GM19351 (cell line): Measurements from ENCODE around the gene PLAAT2.
"Not testable (repeated sequence)": the region's sequence is repeated elsewhere in the genome, so short reads cannot be mapped to it uniquely, and the experiment has no call there.

Experiments used
- ATAC-seq: cut with Tn5 transposase; IDR thresholded peaks from one replicate; pipeline ENCODE4 v1.9.1; 2021; ENCODE audit warnings: mild to moderate bottlenecking, moderate library complexity; ENCODE audit not compliant: unreplicated experiment

The PLAAT2 gene

DNA sequence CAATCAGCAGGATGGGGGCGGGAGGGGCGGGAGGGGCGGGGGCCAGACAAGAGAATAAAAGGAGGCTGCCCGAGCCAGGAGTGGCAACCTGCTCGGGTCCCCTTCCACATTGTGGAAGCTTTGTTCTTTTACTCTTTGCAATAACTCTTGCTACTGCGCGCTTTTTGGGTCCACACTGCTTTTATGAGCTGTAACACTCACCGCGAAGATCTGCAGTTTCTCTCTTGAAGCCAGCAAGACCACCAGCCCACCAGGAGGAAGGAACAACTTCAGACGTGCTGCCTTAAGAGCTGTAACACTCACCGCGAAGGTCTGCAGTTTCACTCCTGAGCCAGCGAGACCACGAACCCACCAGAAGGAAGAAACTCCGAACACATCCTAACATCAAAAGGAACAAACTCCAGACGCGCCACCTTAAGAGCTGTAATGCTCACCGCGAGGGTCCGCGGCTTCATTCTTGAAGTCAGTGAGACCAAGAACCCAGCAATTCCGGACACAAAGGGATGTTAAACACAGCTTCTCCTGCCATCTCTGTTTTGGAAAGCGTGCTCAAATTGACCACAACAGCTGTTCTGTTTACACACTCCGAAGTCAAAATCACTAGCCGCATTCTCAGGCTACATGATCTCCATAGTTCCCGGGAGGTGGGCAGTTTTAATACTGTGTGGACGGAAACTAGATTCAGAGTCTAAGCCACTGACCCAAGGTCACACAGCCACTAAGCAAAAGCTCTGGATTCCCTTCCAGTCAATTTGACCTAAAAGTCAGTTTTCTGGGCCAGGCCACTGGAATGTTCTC, 11.9 kb downstream of the PLAAT2 start:
- ATAC-seq, result no peak

DNA sequence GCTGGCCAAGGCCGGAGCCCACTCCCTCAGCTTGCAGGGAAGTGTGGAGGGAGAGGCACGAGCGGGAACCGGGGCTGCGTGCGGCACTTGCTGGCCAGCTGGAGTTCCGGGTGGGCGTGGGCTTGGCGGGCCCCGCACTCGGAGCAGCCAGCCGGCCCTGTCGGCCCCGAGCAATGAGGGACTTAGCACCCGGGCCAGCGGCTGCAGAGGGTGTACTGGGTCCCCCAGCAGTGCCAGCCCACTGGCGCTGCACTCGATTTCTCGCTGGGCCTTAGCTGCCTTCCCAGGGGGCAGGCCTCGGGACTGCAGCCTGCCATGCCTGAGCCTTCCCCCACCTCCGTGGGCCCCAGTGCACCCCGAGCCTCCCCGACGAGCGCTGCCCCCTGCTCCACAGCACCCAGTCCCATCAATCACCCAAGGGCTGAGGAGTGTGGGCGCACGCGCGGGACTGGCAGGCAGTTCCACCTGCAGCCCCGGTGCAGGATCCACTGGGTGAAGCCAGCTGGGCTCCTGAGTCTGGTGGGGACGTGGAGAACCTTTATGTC, 13.0 kb downstream of the PLAAT2 start:
- ATAC-seq, result not testable (repeated sequence)

DNA sequence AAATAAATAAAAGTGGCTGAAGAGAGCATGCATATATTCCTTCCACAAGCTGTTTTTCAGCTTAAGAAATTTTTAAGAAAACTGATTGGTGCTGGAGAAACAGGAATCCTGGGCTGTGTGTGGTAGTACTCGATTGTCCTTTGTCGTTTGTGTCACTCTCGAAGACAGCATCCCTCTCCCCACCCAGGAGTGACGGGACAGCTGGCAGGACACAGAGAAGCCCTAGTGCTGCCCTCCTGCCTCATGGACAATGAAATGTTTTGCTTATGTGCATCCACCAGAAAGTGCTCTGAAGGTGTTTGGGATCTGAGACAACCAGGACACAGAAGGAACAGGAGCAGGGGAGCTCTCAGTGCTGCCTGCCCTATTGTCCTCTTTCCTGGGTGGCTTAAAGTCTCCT, 13.8 kb downstream of the PLAAT2 start:
- ATAC-seq, result no peak

DNA sequence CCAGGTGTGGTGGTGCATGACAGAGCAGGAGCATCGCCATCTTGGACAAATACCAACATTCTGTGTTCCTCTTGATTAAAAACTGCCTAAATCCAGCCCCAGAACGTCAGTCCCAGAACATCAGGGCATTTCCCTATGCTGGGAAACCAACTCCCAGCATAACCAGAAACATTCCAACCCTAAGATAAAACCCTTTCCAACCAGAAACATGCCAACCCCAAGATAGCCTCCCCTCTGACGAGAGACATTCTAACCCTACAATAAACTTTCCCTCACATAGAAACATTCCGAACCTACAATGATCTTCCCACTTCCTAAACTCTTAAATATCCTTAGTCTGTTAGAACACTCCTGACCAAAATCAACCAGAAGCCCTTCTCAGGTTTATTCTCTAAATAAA, 15.0 kb downstream of the PLAAT2 start:
- no peak for ATAC-seq

DNA sequence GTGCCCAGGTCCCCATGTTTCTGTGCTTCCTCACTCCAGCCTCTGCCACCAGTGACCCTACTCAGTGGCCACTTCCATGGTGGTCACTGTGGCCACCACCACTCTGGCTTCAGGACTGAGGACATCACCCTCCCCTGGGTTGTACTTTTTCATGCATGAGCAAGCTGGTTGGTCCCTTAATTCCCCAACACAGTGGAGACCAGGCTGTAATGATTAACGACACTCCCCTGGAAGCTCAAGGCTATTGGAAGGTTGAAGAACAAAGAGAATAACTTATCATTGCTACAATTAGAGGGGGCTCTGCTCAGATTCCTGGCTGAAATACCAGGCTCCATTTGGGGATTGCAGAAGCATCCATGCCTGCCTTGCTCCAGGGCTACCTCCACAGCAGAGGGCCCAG, 16.1 kb downstream of the PLAAT2 start:
- ATAC-seq, result no peak

DNA sequence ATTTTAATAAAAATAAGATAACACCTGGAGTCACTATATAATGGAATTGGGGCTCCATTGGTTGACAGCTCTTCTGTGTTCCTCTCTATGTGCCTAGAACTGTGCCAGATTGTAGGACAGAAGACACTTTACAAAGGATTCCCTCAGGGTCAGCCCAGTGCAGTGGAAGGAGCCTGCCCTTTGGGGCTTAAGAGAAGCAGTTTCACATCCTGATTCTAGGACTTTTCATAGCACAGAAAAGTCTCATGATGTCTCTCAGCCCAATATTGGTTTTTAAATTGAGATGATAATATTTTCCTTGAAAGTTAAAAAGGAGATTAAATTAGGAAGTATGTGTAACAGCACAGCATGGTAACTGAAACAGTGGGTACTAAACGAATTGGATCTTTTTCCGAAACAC, 19.5 kb downstream of the PLAAT2 start:
- no peak for ATAC-seq

DNA sequence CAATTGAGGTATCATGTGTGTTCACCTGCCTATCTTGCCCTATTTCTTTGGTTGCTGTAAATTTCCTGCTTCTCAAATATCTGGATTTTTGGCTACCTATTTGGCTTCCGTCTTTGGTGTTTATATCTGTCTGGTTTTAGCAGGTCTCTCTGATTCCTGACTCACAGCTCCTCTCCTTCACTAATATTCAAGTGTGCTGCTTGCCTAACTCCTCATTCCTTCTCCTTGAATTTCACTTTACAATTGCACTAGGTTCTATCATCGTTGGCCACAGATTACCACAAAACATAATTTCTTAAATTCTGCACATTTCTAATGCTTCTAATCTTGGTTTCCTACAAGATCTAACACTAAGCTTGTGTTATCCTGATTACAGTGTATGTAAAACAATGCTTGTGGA, 20.7 kb downstream of the PLAAT2 start:
- not testable (repeated sequence) for ATAC-seq

DNA sequence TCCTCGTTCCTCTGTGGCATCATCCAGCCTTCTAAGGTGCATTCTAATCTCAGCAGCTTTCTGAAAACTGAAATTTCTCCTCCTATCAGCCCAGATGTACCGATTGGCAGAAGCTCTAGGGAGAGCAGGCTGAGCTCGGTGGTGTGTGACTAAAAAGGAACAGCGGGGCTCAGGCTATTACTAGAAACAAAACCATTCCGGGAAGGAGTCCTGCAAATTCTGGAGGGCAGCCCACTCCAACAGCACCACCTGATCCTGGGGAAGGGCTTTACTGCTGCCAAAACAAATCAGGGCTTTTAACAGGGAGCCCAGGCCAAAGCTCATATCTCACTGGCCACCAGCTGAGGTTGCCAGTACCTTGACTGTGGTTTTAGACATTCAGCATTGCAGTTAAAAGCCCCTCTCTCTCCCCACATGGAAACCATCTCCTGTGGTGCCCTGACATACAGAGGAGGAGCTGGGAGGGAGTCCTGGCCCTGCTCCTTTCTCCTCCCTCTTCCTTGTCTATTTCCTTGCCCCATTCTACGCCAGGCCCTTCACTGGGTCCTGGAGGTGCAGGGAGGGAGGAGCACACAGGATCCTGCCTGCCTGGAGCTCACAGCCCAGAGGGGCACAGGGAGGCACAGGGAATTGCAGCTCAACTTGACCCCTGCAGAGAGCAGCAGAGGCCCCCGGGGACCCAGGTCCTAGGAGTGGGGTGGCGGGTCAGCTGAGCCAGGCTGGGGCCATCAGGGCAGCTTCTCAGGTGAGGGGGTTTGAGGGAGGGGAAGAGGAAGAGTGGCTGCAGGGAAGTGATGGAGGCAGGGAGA, 25.7 kb downstream of the PLAAT2 start:
- ATAC-seq, result no peak

DNA sequence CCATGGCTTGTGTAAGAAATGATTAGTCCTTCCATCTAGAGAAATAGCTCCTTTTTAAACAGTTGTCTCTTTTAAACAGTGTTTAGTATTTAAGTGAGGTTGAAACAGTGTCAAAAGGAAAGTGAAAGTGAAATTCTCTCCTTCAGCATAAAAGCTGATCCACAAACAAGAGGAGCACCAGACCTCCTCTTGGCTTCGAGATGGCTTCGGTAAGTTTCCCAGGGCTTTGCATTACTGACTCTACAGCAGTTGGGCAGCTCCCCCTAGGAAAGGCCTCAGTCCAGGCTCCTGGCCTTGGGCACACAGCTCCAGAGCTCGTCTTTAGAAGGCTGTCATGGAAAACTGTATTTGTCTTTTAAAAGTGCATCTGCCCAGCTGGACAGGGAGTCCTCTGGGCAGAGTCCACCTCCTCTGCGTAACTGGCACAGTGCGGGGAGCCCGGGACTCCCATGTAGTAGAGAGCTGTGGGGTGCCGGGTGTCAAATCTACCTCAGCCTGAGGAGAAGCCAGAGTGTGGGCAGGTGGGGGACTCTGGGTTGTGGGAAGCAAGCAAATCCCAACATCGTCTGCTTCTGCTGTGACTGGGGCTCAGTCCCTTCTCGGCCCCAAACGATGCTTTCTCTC, 26.4 kb downstream of the PLAAT2 start, which contains the start of gene PLAAT4:
PLAAT4 (plus strand) TSS at position 140 of the 624 bp plus-strand sequence; CDS start at position 201, 61 bp downstream.
- peak; percentile 38 for ATAC-seq

DNA sequence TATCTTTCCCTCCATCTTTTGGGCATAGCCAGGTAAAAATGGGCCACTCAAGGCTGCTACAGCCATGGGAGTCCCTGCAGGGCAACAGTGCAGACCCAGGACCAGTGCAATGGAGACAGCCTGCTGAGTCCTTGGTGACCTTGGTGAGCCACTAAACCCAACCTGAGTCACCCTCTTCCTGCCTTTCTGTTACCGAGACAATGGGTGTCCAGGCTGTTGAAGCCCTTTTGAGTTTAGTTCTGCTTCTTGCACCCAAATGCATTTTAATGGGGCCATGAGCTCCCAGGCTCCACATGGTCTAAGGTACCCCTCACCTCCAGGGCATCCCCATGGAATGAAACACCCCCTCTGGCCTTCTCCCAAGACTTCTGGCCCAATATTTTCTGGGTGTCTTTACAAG, 27.4 kb downstream of the PLAAT2 start:
- ATAC-seq, result no peak

DNA sequence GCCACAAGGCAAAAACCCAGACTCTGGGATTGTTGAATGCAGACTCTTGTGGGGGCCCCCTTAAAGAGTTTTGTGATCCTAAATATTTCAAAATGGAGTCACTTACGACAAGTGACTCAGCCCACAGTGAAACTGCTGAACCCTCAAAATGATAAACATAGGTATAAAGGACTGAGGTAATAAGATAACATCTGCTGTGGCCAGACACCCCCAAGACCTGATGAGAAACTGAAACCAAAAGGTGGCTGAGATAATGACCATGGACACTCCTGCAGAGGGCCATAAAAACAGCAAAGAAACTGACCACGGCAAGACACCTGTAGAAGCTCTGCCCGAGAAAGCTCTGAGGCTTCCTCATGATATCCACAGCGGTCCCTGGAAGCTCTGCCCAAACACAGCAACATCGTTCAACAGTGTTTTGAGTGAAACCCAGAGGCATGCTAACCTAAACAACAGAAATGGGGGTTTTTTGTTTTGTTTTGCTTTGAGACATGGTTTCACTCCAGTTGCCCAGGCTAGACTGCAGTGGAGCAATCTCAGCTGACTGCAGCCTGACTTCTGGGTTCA, 28.2 kb downstream of the PLAAT2 start:
- ATAC-seq, result peak; percentile 54

DNA sequence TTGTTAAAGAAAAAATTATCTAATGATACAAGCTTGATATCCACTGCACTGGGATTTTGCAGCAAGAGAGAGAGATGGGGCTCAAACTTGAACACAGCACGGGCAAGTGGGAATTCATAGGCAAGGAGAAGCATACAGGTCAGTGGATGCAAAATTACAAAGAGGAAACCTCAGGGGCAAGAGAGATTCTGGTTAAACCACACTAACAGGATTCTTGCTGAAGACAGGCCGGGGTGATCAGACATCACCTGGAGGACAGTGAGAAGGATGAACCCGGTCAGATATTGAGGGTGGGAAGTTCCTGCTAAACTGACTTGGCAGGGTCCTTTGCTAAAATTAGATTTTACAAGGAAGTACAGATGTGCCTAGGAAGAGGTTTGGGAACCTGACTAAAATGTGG, 29.1 kb downstream of the PLAAT2 start:
- no peak for ATAC-seq

DNA sequence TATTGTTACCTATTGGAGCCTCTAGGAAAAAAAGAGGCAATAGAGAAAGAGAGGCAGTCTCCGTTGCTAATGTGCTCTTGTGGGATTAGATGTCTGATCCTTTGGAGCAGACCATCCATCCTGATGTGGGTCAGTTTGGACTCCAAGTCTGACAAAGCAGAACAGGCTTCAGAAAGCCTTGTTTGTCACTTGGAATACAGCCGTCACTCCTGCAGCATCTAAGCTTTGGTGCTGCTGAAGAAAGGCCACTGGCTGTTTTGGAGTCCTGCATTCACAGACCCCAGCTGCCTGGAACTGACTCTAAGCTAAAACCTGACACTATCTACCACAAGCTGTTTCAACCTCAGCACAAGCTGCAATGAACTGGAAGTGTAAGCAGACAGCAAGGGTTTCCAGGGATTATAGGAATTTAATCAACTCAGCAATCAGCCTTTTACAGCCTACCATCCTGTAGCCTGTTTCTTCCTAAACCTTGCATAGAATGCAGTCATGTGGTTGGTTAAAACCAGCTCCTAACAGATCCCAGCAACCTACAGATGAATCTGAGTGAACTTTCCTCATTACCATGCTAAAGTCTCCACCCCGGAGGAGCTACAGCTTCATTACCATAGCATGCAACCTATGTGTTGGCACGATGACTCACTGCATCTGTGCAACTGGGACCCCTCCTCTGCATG, 30.2 kb downstream of the PLAAT2 start:
- ATAC-seq, result no peak

DNA sequence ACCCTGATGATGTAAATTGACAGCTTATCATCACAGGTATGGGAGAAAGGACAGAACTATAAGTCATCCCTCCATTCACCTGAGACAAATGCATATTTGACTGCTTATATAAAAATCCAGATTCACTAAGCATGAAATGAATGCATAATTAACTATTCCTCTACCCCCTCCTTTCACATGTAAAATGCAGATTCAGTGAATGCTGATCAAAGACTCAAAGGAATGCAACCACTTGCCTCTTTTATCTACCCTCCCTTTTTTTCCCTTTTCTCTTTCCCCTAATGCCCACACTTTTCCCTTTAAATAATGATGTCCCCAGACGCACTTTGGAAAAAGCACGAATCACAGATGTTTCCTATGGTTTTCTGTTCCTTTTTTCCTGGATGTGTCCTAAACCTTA, 31.1 kb downstream of the PLAAT2 start:
- no peak for ATAC-seq

DNA sequence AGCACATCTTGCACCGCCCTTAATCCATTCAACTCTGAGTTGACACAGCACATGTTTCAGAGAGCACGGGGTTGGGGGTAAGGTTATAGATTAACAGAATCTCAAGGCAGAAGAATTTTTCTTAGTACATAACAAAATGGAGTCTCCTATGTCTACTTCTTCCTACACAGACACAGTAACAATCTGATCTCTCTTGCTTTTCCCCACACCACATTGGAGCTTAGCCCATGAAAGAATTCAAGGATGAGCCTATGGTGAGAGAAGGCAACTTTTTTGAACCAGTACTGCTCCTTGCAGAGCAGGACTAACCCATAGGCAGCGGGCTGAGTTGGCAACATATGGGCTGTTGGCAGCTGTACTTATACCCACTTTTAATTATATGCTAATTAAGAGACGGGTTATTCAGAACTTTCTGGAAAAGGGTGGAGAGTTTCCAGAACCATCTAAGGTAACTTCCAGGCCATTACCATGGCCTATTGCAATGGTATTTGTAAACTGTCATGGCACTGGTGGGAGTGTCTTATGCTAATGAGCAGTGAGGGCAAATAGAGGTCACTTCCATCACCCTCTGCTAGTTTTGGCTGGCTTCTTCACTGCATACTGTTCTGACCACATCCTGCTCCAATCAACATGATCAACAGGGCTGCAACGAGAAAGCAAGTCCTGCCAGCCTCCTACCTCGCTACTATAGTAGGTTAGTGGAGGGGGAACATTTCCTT, 31.9 kb downstream of the PLAAT2 start:
- ATAC-seq, result peak; percentile 87

DNA sequence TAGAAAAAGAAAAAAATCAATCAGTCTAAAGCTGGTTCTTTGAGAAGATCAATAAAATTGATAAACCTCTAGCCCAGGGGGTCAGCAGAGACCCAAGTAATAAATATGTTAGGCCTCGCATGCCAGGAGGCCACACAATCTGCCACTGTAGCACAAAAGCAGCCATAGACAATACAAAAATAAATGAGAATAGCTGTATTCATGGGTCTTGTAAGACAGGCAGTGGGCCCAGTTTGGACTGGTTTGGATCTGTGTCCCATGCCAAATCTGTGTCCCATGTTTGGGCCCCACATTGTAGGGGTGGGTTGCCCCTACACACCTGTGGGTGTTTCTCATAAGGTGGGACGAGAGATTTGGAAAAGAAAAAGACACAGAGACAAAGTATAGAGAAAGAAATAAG, 33.2 kb downstream of the PLAAT2 start:
- no peak for ATAC-seq

DNA sequence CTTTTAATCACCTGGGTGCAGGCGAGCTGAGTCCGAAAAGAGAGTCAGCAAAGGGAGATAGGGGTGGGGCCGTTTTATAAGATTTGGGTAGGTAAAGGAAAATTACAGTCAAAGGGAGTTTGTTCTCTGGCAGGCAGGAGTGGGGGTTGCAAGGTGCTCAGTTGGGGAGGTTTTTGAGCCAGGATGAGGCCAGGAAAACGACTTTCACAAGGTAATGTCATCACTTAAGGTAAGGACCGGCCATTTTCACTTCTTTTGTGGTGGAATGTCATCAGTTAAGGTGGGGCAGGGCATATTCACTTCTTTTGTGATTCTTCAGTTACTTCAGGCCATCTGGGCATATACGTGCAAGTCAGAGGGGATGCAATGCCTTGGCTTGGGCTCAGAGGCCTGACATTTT, 33.8 kb downstream of the PLAAT2 start:
- ATAC-seq, result not testable (repeated sequence)

DNA sequence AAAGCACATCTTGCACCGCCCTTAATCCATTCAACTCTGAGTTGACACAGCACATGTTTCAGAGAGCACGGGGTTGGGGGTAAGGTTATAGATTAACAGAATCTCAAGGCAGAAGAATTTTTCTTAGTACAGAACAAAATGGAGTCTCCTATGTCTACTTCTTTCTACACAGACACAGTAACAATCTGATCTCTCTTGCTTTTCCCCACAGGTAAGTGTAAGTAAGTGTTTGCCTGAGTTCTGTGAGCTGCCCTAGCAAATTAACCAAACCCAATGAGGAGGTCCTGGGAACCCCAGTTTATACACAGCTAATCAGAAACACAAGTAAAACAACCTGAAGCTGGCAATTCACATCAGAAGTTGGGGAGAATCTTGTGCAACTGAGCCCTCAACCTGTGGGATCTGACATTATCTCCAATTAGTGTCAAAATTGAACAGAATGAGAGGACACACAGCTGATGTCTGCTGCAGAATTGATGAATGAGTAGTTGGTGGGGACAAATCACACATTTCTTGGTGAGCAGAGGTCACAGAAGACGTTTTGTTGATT, 34.4 kb downstream of the PLAAT2 start:
- ATAC-seq, result not testable (repeated sequence)

DNA sequence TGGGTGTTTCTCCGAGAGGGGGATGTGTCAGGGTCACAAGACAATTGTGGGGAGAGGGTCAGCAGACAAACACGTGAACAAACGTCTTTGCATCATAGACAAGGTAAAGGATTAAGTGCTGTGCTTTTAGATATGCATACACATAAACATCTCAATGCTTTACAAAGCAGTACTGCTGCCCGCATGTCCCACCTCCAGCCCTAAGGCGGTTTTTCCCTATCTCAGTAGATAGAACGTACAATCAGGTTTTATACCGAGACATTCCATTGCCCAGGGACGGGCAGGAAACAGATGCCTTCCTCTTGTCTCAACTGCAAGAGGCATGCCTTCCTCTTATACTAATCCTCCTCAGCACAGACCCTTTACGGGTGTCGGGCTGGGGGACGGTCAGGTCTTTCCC, 35.0 kb downstream of the PLAAT2 start:
- not testable (repeated sequence) for ATAC-seq
